GM10248 (cell line): ENCODE measurements around the gene EPB42.
A peak's percentile ranks its signal among the peaks of the same experiment; 100 is the strongest.

ENCODE experiments used
- CTCF ChIA-PET: fragments of 300-600 bp; sonication (Branson Sonifier 250); formaldehyde crosslinking; extraction: SDS; loops from one replicate; lab custom pipeline; 2021; ENCODE audit warnings: antibody characterized with exemption; lab: Yijun Ruan, JAX
- POLR2A ChIA-PET: fragments of 350-650 bp; sonication (Branson Sonifier 250); formaldehyde crosslinking; extraction: SDS; loops from one replicate; lab custom pipeline; 2020; ENCODE audit warnings: antibody characterized with exemption; lab: Yijun Ruan, JAX
- DNase-seq: peaks from one replicate; pipeline ENCODE4 v3.0.0; 2012; ENCODE audit errors: extremely low spot score
- CTCF ChIP-seq: IDR thresholded peaks from 2 replicates; pipeline ENCODE4 v1.5.1; 2012; ENCODE audit warnings: mild to moderate bottlenecking, low read depth; ENCODE audit errors: extremely low read depth, missing control alignments, control extremely low read depth

Gene EPB42

GRCh38 chr15:43260011-43260615 lies 39.3 kb upstream of the EPB42 start:
- ChIA-PET CTCF (interaction anchor here (0.8 to 4.6 kb wide), 6 partner anchors 9 to 56 kb away, joined by 3 to 31 read pairs (median 6); no protein-coding TSS in a partner anchor), POLR2A (no interaction called here)
- no peak for DNase-seq
- TF ChIP-seq CTCF, result no peak

DNA sequence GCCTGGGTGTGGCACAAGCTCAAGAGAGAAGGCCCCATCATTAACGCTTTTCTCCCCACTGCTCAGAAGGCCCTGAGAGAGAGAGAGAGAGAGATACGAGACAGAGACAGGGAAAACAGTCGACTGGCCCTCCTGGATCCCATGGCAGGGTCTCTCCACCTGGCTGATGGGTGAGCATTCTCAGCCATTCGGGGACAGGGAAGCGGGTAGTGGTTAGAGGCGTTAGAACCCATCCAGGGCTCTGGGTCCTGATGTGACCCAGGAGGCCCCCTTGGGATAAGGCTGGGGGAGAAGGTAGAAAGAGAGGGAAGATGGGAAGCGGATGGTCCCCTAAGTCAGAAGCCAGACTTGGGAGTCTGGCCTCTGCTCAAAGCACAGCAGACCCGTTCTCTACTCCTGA lies 38.0 kb upstream of the EPB42 start:
- POLR2A ChIA-PET, result no interaction called here
- DNase-seq, result no peak
- TF ChIP-seq CTCF, result no peak
- CTCF ChIA-PET, result interaction anchor here (0.9 to 1.1 kb wide), 3 partner anchors 8 to 33 kb away, joined by 5 to 6 read pairs (median 5); partner anchors contain the start of gene TGM5

DNA sequence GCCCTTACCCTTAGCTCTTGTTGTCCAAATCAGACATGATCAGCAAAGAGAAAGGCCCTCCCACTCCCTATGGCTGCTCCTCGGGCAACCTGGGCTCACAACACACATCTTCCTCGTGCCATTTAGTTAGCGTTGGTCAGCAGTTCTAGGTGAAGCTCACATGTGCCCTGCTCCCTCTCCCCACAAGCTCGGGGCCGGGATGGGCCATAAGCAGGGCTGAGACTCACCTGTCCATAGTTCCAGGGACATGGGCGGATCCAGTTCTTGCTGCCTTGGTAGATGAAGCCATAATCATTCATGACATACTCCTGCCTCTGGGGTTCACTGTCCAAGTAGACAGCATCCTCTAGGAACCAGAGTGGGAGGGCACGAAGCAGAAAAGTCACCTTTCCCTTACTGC lies 35.5 kb upstream of the EPB42 start:
- ChIA-PET POLR2A (no interaction called here), CTCF (interaction anchor here (1.4 to 5.2 kb wide), 3 partner anchors 12 to 31 kb away, joined by 5 to 36 read pairs (median 31); partner anchors contain the start of gene TGM5)
- DNase-seq, result no peak
- TF ChIP-seq CTCF, result no peak

GRCh38 chr15:43255376-43255775 lies 34.6 kb upstream of the EPB42 start:
- no peak for DNase-seq
- no peak for TF ChIP-seq CTCF
- ChIA-PET CTCF (interaction anchor here (1.4 to 5.2 kb wide), 3 partner anchors 12 to 31 kb away, joined by 5 to 36 read pairs (median 31); partner anchors contain the start of gene TGM5), POLR2A (no interaction called here)

DNA sequence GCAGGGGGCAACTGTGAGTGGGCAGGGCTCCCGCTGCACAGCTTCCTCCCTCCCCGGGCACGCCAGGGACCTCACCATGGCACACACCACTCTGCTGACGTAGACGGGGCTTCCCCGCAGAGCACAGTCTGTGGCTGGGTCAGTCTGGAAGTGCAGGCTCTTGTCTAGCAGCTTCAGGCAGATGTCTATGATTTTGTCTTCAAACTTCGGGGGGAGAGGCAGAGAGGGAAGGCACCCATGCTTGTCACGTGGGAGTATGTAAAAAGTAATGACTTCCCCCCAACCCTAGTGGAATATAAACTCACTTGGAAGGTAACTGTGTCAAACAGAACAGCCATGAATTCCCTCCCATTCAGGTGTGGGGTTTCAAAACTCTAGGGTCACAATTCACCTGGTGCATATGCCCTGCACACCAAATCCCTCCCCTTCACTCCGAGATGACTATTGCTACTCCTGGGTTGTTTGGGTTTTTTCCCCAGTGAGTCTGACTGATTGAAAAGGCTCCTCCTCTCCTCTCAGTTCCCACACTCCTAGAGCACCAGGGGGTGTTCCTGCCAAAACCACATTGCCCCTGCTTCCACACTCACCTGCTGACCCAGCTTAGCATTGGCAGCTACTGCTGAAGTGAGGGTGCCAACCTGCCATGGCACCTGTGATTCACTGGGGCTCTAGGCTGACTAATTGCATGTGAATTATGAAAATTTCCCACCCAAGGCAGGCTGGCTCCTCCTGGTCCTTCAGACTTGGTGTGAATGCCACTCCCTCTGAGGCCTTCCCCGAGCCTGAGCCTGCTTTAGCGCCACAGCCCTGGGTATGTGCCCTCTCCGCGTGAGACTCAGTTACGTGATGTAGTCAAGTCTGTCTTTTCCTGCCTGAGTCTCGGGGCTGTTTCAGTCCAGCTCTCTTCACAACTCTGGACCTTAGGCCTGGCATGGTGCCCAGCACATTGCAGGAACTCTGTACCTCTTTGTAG lies 32.9 kb upstream of the EPB42 start:
- DNase-seq, result peak; percentile 64
- POLR2A ChIA-PET, result no interaction called here
- CTCF ChIA-PET, result interaction anchor here (0.8 to 5.6 kb wide), 9 partner anchors 12 to 50 kb away, joined by 4 to 36 read pairs (median 5); partner anchors contain the start of gene TGM5
- no peak for TF ChIP-seq CTCF

DNA sequence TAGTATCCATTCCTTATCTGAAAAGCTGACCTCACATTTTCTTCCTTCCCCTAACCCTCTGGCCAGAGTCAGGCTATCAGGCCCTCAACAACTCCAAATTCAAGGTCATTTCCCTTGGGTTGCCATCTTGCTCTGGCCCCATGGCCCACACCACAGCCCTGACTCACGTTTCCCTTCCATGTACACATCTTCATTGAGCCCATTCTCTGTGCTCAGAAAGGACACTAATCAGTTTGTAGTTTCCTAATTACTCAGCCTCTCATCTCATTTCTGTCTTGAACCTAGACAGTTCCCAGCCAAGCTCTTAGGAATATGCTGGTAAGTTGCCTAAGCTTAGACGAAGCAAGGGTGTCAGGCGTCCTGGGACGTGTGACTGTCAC lies 31.0 kb upstream of the EPB42 start:
- POLR2A ChIA-PET, result no interaction called here
- TF ChIP-seq CTCF, result no peak

More for the DNA sequence above, 31.0 kb upstream of the EPB42 start:
- no peak for DNase-seq
- CTCF ChIA-PET, result interaction anchor here (0.9 to 5.6 kb wide), 6 partner anchors 10 to 68 kb away, joined by 3 to 27 read pairs (median 6); no protein-coding TSS in a partner anchor
